ENCODE results near the gene BUB1. TPM values are rescaled to one million over a fixed set of nuclear protein-coding genes. Genes with fewer than 3 reads are reported as not detected.

BUB1 gene
- total and polyA plus RNA-seq, 9 donors, result 0.17 to 2.3 (median 0.74) TPM

DNA sequence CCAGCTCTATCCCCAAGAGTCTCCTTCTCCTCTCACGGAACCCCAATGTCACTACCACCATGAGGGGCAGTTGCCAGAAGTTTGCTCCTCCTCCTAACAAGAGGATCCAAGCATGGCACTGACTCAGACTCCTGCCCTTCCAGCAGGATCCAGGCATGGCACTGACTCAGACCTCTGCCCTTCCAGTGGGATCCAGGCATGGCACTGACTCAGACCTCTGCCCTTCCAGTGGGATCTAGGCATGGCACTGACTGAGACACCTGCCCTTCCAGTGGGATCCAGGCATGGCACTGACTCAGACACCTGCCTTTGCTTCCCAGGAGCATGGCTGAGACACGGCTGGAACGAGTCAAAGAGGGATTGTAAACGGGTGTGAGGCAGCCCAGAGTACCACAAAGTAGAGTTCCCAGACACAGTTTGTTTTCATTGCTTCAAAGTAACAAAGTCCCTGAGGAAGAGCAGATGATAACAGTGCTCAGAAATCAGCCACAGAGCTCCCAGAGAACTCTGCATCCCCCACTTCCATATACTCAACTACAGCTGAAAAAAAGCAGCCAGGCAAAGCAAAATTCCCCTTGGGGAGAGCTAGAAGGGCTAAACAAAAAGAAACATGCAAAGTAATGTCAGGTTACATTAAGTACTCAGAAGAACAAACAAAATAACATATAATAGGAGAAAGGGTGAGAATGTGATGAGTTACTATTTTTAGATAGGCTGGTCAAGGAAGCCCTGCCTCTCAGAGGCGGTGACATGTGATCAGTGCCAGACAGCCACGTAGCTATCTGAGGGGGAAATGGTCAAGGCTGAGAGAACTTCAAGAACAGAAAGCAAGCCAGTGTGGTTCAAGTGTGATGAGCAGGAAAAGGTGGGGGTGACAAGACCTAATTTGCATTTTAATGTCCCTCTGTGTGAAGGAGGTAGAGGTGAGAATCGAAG, 3.0 kb downstream of the BUB1 start:
- H3K27ac ChIP-seq, result no peak overlapping the region
- intact Hi-C loops (cut with DNase I), result no loop called here
- TF ChIP-seq POLR2A (IDR thresholded peaks at IDR 0.05) (no peak), EP300 (IDR thresholded peaks at IDR 0.05) (no peak)
- TF ChIP-seq, protein P1, sequence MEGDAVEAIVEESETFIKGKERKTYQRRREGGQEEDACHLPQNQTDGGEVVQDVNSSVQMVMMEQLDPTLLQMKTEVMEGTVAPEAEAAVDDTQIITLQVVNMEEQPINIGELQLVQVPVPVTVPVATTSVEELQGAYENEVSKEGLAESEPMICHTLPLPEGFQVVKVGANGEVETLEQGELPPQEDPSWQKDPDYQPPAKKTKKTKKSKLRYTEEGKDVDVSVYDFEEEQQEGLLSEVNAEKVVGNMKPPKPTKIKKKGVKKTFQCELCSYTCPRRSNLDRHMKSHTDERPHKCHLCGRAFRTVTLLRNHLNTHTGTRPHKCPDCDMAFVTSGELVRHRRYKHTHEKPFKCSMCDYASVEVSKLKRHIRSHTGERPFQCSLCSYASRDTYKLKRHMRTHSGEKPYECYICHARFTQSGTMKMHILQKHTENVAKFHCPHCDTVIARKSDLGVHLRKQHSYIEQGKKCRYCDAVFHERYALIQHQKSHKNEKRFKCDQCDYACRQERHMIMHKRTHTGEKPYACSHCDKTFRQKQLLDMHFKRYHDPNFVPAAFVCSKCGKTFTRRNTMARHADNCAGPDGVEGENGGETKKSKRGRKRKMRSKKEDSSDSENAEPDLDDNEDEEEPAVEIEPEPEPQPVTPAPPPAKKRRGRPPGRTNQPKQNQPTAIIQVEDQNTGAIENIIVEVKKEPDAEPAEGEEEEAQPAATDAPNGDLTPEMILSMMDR (IDR thresholded peaks at IDR 0.05), result no peak
- peaks cover 7% of the 10 kb centered on the region for H3K4me1 ChIP-seq (ENCODE audit: insufficient read depth)
- no peaks in the 10 kb centered on the region for H3K27me3 ChIP-seq
- 18 to 26% (median 22%) methylated on average over 7 of the region's 7 CpGs for WGBS, 3 donors
- DNase-seq, result no peak
- H3K36me3 ChIP-seq, result no peaks in the 10 kb centered on the region
- H3K4me3 ChIP-seq, result no peak overlapping the region
- H3K9me3 ChIP-seq, result no peaks in the 10 kb centered on the region

DNA sequence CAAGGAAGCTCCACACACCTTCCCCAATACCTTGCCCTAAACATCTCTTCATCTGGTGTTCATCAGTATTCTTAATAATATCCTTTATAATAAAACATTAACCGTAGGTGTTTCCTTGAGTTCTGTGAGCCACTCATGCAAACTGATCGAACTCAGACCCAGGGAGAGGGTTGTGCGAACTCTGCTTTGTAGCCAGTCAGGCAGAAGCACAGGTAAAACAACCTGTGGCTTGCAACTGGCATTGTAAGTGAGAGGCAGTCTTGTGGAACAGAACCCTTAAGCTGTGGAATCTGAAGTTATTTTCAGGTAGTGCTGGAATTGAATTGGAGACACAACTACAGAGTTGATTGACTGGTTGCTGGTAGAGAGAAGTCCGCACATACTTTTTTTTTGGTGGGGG, 4.7 kb downstream of the BUB1 start:
- Histone ChIP-seq H3K9me3 (no peaks in the 10 kb centered on the region), H3K36me3 (no peaks in the 10 kb centered on the region), H3K4me3 (no peak overlapping the region), H3K27ac (no peak overlapping the region), H3K27me3 (no peaks in the 10 kb centered on the region), H3K4me1 (ENCODE audit: insufficient read depth) (peaks cover 4% of the 10 kb centered on the region)
- WGBS, 3 donors, result 95 to 99% (median 96%) methylated on average over 4 of the region's 4 CpGs
- DNase-seq, result no peak
- intact Hi-C loops (cut with DNase I), result no loop called here
- TF ChIP-seq, protein P1 (IDR thresholded peaks at IDR 0.05), result no peak
- no peak for TF ChIP-seq EP300 (IDR thresholded peaks at IDR 0.05)
- no peak for TF ChIP-seq POLR2A (IDR thresholded peaks at IDR 0.05)

DNA sequence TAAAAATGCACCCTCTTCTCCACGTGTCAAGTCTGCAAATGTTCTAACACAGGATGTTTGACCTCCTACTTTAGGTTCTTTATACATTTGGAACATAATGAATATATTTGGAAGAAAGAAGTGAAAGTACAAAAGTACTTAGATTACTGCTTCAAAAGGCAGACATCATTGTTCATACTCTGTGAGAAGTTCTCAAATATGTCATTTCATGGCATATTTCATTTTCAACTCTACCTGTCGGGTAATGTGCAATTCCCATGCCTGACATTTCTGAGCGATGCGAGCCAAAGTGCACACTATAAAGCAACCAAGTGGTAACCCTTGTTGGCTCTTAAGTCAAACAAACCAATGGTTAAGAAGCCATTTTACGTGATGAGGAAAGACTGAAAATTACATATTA, 7.0 kb downstream of the BUB1 start:
- TF ChIP-seq EP300 (IDR thresholded peaks at IDR 0.05) (no peak), POLR2A (IDR thresholded peaks at IDR 0.05) (no peak)
- TF ChIP-seq, protein P1 (IDR thresholded peaks at IDR 0.05), result no peak
- Histone ChIP-seq H3K27me3 (no peaks in the 10 kb centered on the region), H3K4me1 (ENCODE audit: insufficient read depth) (peaks cover 4% of the 10 kb centered on the region), H3K4me3 (no peak overlapping the region), H3K27ac (no peak overlapping the region), H3K36me3 (no peaks in the 10 kb centered on the region), H3K9me3 (no peaks in the 10 kb centered on the region)
- WGBS, 3 donors, result 95 to 96% (median 95%) methylated on average over 5 of the region's 5 CpGs
- DNase-seq, result no peak
- intact Hi-C loops (cut with DNase I), result no loop called here

DNA sequence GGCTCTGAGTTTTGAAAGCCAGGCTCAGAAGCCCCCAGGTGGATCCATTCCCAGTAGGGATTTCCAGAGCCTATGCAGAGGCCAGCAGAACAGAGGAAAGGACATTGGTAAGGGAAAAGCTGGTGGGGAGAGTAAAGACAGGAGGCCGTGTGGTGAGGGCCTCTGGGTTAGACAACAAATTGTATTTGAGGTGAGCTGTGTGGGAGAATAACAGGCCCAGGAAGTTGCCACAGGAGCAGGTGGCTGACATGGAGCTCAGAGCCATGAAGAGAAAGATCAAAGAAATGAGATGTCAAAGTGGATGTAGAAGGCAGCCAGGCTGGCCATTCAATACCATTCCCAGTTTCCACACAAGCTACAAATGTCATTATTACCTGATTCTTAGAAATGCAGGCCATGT, 8.8 kb downstream of the BUB1 start:
- H3K4me3 ChIP-seq, result no peak overlapping the region
- no peak for DNase-seq
- WGBS, 3 donors, result 88 to 96% (median 95%) methylated on average over 1 of the region's 1 CpG
- no peak overlapping the region for H3K27ac ChIP-seq
- peaks cover 1% of the 10 kb centered on the region for H3K4me1 ChIP-seq (ENCODE audit: insufficient read depth)
- no peaks in the 10 kb centered on the region for H3K27me3 ChIP-seq
- no peaks in the 10 kb centered on the region for H3K36me3 ChIP-seq
- no peaks in the 10 kb centered on the region for H3K9me3 ChIP-seq
- TF ChIP-seq, protein P1 (IDR thresholded peaks at IDR 0.05), result no peak
- TF ChIP-seq POLR2A (IDR thresholded peaks at IDR 0.05), result no peak
- TF ChIP-seq EP300 (IDR thresholded peaks at IDR 0.05), result no peak
- intact Hi-C loops (cut with DNase I), result no loop called here

All from ovary (tissue), 9 donors.